ENCODE data around the gene UBASH3B.

DNA sequence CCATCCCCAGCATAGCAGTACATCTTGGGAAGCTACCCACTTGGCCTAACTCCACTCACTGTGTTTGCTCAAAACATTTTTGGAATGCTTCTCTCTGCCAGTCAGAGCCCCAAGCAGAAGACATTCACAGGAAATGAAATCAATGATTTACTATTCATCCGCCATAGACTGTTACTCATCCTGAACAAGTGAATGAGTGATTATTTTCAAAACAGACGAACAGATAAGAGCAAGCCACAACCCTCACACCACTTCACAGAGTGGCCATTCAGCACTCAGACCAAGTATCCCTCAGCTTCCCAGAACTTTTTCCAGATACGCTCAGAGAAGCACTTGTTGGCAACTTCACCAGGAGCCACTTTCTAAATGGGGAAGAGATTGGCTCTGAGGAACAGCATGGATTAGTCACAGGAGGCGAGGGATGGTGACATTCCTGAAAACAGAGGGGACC is 13.0 kb upstream of the UBASH3B start:
- TF ChIP-seq, protein P1, sequence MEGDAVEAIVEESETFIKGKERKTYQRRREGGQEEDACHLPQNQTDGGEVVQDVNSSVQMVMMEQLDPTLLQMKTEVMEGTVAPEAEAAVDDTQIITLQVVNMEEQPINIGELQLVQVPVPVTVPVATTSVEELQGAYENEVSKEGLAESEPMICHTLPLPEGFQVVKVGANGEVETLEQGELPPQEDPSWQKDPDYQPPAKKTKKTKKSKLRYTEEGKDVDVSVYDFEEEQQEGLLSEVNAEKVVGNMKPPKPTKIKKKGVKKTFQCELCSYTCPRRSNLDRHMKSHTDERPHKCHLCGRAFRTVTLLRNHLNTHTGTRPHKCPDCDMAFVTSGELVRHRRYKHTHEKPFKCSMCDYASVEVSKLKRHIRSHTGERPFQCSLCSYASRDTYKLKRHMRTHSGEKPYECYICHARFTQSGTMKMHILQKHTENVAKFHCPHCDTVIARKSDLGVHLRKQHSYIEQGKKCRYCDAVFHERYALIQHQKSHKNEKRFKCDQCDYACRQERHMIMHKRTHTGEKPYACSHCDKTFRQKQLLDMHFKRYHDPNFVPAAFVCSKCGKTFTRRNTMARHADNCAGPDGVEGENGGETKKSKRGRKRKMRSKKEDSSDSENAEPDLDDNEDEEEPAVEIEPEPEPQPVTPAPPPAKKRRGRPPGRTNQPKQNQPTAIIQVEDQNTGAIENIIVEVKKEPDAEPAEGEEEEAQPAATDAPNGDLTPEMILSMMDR (IDR thresholded peaks at IDR 0.05), result no peak
- TF ChIP-seq EZH2 (IDR thresholded peaks at IDR 0.05) (no peak), EZH2phosphoT487 (IDR thresholded peaks at IDR 0.05) (no peak)

All from neural progenitor cell (in vitro differentiated cells).